Omental fat pad (tissue), 4 donors: ENCODE results near the gene CAPN13. TPM values are rescaled to one million over a fixed set of nuclear protein-coding genes. Genes with fewer than 3 reads are reported as not detected.

Experiments
- ATAC-seq: fragments of 150-250 bp; one replicate; pipeline ENCODE4 v1.9.1; 2016; ENCODE audit warnings: mild to moderate bottlenecking, moderate library complexity; ENCODE audit not compliant: low FRiP score
- DNase-seq: peaks from one replicate; pipeline ENCODE4 v3.0.0-alpha.2; 2019; ENCODE audit warnings: low spot score
- CTCF ChIP-seq, 3 donors: fragments of 450-650 bp; IDR thresholded peaks; one replicate each; pipeline ENCODE4 v1.5.1; 2016 to 2017; ENCODE audit warnings: antibody characterized with exemption in 3 of 3, mild to moderate bottlenecking in 3 of 3, moderate library complexity in 2 of 3
- small RNA-seq: library from RNA; depleted of rRNA; stranded (forward); fragments of <200 nt; gene quantifications from one replicate; pipeline ENCODE3, GENCODE V24; 2016
- total RNA-seq, 4 donors: library from RNA; depleted of rRNA; stranded (reverse); fragments of >200 nt; gene quantifications; one replicate each; pipeline ENCODE4 v1.1.0, GENCODE V29; 2016

CAPN13 gene
- total RNA-seq, 4 donors from 2014 or later = not detected

GRCh38 chr2:30675758-30676157, 131.5 kb downstream of the CAPN13 start:
- ATAC-seq = no peak
- no peak for DNase-seq
- no peak for TF ChIP-seq CTCF (IDR thresholded peaks at IDR 0.05)

GRCh38 chr2:30673127-30673526, 134.1 kb downstream of the CAPN13 start:
- TF ChIP-seq CTCF (IDR thresholded peaks at IDR 0.05) = no peak
- no peak for ATAC-seq
- no peak for DNase-seq

Small RNAs within 50 kb of the gene (small RNA-seq; reads per million reads assigned to genes)
- not detected for gene AC092569.1
